IPS-20b (cell line): ENCODE data around the gene NUP188.

Source experiments
- H3K27ac ChIP-seq: one replicate; pipeline ENCODE4 v1.5.1; 2013; ENCODE audit warnings: low read length
- H3K27me3 ChIP-seq: 2 replicates; pipeline ENCODE4 v1.6.1; 2013; ENCODE audit warnings: mild to moderate bottlenecking, low read length, inconsistent platforms; ENCODE audit not compliant: insufficient read depth
- H3K36me3 ChIP-seq: 2 replicates; pipeline ENCODE4 v1.6.1; 2013; ENCODE audit warnings: low read depth, mild to moderate bottlenecking, inconsistent platforms, low read length, moderate library complexity; ENCODE audit not compliant: insufficient read depth
- H3K4me1 ChIP-seq: 2 replicates; pipeline ENCODE4 v1.6.1; 2013; ENCODE audit warnings: mild to moderate bottlenecking, control low read depth, inconsistent platforms, low read length, moderate library complexity; ENCODE audit not compliant: insufficient read depth
- H3K4me3 ChIP-seq: 2 replicates; pipeline ENCODE4 v1.5.1; 2013; ENCODE audit warnings: mild to moderate bottlenecking, low read length, inconsistent platforms
- H3K9ac ChIP-seq: 2 replicates; pipeline ENCODE4 v1.6.1; 2013; ENCODE audit warnings: low read depth, mild to moderate bottlenecking, inconsistent platforms, low read length, moderate library complexity
- H3K9me3 ChIP-seq: 2 replicates; pipeline ENCODE4 v1.6.1; 2013; ENCODE audit warnings: mild to moderate bottlenecking, low read depth, low read length, inconsistent platforms; ENCODE audit not compliant: insufficient read depth

Gene NUP188, protein sequence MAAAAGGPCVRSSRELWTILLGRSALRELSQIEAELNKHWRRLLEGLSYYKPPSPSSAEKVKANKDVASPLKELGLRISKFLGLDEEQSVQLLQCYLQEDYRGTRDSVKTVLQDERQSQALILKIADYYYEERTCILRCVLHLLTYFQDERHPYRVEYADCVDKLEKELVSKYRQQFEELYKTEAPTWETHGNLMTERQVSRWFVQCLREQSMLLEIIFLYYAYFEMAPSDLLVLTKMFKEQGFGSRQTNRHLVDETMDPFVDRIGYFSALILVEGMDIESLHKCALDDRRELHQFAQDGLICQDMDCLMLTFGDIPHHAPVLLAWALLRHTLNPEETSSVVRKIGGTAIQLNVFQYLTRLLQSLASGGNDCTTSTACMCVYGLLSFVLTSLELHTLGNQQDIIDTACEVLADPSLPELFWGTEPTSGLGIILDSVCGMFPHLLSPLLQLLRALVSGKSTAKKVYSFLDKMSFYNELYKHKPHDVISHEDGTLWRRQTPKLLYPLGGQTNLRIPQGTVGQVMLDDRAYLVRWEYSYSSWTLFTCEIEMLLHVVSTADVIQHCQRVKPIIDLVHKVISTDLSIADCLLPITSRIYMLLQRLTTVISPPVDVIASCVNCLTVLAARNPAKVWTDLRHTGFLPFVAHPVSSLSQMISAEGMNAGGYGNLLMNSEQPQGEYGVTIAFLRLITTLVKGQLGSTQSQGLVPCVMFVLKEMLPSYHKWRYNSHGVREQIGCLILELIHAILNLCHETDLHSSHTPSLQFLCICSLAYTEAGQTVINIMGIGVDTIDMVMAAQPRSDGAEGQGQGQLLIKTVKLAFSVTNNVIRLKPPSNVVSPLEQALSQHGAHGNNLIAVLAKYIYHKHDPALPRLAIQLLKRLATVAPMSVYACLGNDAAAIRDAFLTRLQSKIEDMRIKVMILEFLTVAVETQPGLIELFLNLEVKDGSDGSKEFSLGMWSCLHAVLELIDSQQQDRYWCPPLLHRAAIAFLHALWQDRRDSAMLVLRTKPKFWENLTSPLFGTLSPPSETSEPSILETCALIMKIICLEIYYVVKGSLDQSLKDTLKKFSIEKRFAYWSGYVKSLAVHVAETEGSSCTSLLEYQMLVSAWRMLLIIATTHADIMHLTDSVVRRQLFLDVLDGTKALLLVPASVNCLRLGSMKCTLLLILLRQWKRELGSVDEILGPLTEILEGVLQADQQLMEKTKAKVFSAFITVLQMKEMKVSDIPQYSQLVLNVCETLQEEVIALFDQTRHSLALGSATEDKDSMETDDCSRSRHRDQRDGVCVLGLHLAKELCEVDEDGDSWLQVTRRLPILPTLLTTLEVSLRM (N-terminal part only)

GRCh38 chr9:128947527-128948301, at the start of gene NUP188, which contains the start of gene DOLK:
Gene NUP188, plus strand, starts transcription at chr9:128947699. Its CDS starts 21 bp downstream, at chr9:128947720.
Gene DOLK, minus strand, starts transcription at chr9:128947603. Its CDS starts 300 bp downstream, at chr9:128947303.
- Histone ChIP-seq H3K9me3 (no peaks in the 10 kb centered on the region), H3K36me3 (peaks cover 41% of the 10 kb centered on the region), H3K4me3 (peak within 1 kb of the TSS; percentile 89), H3K27ac (peak within 1 kb of the TSS; percentile 59), H3K9ac (peak within 1 kb of the TSS; percentile 88), H3K27me3 (no peaks in the 10 kb centered on the region), H3K4me1 (peaks cover 6% of the 10 kb centered on the region)

DNA sequence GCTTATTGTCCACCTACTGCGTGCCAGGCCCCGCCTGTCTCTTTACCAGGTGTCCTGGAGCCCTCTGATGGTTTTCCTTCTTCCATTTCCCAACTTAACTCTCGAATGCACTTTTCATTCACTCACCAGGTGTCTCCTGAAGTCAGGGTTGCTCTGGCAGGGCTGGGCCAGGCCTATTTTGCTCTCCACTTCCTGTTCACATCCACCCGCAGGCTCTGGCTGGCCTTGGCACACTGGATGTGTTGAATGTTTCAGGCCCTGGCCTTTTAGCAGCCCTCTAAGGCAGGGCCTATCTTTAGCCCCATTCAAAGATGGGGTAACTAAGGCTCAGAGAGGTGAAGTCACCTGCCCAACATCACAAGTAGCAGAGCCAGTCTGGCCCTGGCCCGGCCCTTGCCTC, 49.1 kb upstream of the NUP188 start:
- H3K9me3 ChIP-seq = no peaks in the 10 kb centered on the region
- peaks cover 9% of the 10 kb centered on the region; the same call in 1 of the 2 replicates for H3K4me1 ChIP-seq
- no peak overlapping the region for H3K4me3 ChIP-seq
- no peak overlapping the region for H3K27ac ChIP-seq
- H3K9ac ChIP-seq = no peak overlapping the region
- no peaks in the 10 kb centered on the region for H3K27me3 ChIP-seq
- peaks cover 62% of the 10 kb centered on the region for H3K36me3 ChIP-seq

DNA sequence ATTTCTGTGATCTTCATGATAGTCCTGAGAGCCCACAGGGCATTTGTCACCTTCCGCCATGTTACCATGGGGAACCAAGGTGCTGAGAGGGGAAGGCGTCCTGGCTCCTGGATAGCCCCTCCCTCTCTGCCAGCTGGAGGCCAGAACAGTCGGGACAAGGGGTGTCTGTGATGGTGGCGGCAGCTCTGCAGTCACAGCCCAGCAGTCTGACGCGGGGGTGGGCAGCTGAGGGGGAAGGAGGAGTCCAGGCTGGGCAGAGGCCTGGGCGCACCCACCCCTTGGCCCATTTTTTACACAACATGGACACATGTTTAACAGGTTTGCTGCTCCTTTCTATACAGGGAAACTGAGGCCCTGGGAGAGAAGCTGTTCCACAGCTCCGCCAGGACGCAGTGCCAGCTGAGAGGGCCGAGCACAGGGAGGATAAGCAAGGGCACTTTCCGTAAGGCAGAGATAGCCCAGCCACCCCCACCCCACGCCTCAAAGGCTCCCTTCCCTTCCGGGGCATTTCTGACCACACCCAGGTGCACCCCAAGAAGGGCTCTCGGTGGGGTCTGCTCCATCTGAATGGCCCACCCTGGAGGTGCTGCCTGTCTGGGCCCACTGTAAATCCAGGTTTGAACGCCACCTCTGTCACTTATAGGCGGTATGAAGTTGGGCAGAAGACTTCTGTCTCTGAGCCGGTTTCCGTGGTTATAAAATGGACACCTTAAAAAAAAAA, 48.5 kb upstream of the NUP188 start:
- peaks cover 58% of the 10 kb centered on the region for H3K36me3 ChIP-seq
- H3K27me3 ChIP-seq = no peaks in the 10 kb centered on the region
- peaks cover 9% of the 10 kb centered on the region; the same call in 1 of the 2 replicates for H3K4me1 ChIP-seq
- no peak overlapping the region for H3K9ac ChIP-seq
- H3K9me3 ChIP-seq = no peaks in the 10 kb centered on the region
- no peak overlapping the region for H3K4me3 ChIP-seq
- no peak overlapping the region for H3K27ac ChIP-seq

GRCh38 chr9:128899566-128900322, 47.8 kb upstream of the NUP188 start:
- no peak overlapping the region for H3K27ac ChIP-seq
- no peak overlapping the region for H3K9ac ChIP-seq
- H3K9me3 ChIP-seq = no peaks in the 10 kb centered on the region
- peaks cover 9% of the 10 kb centered on the region; the same call in 1 of the 2 replicates for H3K4me1 ChIP-seq
- H3K4me3 ChIP-seq = no peak overlapping the region
- no peaks in the 10 kb centered on the region for H3K27me3 ChIP-seq
- peaks cover 56% of the 10 kb centered on the region for H3K36me3 ChIP-seq

- Histone ChIP-seq H3K4me3 (no peak overlapping the region), H3K9ac (no peak overlapping the region), H3K27ac (no peak overlapping the region), H3K4me1 (no peaks in the 10 kb centered on the region; the same call in 1 of the 2 replicates), H3K27me3 (no peaks in the 10 kb centered on the region), H3K36me3 (peaks cover 39% of the 10 kb centered on the region), H3K9me3 (no peaks in the 10 kb centered on the region)
These were observed 46.1 kb upstream of the NUP188 start for GRCh38 chr9:128901379-128901778.

GRCh38 chr9:128901822-128902221, 45.7 kb upstream of the NUP188 start:
- no peak overlapping the region for H3K4me3 ChIP-seq
- peaks cover 36% of the 10 kb centered on the region for H3K36me3 ChIP-seq
- H3K9ac ChIP-seq = no peak overlapping the region
- no peak overlapping the region for H3K27ac ChIP-seq
- no peaks in the 10 kb centered on the region for H3K4me1 ChIP-seq
- H3K27me3 ChIP-seq = no peaks in the 10 kb centered on the region
- no peaks in the 10 kb centered on the region for H3K9me3 ChIP-seq

DNA sequence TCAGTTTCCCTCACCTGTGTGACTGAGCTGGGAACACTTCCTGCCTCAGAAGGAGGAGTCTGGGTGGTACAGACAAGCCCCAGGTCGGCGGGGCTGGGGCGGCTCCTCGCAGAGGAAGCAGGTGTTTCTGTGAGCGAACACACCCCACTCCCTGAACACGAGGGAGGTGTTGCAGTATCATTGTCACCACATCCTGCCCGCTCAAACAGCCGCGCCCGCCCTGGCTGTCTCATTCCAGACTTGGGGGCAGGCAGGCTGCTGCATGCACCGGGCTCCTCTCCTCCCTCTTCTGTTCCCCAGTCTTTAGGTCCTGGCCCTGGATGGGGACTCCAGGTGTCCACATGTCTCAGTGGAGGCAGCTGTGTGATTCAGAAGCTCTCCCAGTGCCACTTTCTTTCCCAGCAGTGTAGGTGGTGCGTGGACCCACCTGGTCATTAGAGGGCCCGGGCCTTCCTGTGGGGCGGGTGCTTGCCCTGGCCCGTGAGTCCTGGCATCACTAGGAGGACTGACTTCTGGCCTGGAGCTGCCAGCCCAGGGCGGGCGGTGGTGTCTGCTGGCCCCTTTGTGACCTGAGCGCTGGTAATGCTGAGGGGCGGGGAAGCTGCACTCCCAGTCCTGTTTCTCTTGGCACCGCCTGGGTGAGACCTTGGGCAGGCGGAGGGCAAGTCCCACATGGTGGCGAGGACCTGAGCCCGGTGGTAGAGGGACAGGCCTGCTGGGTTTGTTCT, 45.0 kb upstream of the NUP188 start:
- no peaks in the 10 kb centered on the region for H3K4me1 ChIP-seq
- no peak overlapping the region for H3K9ac ChIP-seq
- H3K27me3 ChIP-seq = no peaks in the 10 kb centered on the region
- H3K4me3 ChIP-seq = no peak overlapping the region
- peaks cover 36% of the 10 kb centered on the region for H3K36me3 ChIP-seq
- no peaks in the 10 kb centered on the region for H3K9me3 ChIP-seq
- no peak overlapping the region for H3K27ac ChIP-seq

GRCh38 chr9:128903079-128903461, 44.4 kb upstream of the NUP188 start:
- H3K4me3 ChIP-seq = no peak overlapping the region
- no peak overlapping the region for H3K27ac ChIP-seq
- H3K9me3 ChIP-seq = no peaks in the 10 kb centered on the region
- H3K36me3 ChIP-seq = peaks cover 37% of the 10 kb centered on the region
- no peaks in the 10 kb centered on the region for H3K4me1 ChIP-seq
- no peak overlapping the region for H3K9ac ChIP-seq
- H3K27me3 ChIP-seq = no peaks in the 10 kb centered on the region

DNA sequence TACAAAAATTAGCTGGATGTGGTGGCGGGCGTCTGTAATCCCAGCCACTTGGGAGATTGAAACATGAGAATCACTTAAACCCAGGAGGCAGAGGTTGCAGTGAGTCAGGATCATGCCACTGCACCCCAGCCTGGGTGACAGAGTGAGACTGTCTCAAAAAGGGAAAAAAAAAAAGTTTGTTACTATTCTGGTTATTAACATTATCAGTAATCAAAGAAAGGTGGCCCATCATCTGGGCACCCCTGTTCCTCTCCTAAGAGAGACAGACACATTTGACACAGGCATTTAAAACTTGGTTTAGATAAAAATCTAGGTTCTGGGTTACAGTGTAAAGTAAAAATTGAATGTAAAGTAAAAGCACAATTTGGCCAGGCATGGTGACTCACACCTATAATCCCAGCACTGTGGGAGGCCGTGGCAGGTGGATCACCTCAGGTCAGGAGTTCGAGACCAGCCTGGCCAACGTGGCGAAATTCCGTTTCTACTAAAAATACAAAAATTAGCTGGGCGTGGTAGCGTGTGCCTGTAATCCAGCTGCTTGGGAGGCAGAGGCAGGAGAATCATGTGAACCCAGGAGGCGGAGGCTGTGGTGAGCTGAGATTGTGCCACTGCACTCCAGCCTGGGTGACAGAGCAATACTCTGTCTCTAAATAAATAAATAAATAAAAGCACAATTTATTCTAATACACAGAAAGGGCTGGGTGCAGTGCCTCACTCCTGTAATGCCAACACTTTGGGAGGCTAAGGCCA, 43.5 kb upstream of the NUP188 start:
- Histone ChIP-seq H3K9ac (no peak overlapping the region), H3K27ac (no peak overlapping the region), H3K4me1 (no peaks in the 10 kb centered on the region)

More for the DNA sequence above, 43.5 kb upstream of the NUP188 start:
- Histone ChIP-seq H3K9me3 (no peaks in the 10 kb centered on the region), H3K36me3 (peaks cover 37% of the 10 kb centered on the region), H3K27me3 (no peaks in the 10 kb centered on the region), H3K4me3 (no peak overlapping the region)
